Psoas muscle (tissue), 8 donors: ENCODE measurements around the gene CACNA1B. TPM values are rescaled to one million over a fixed set of nuclear protein-coding genes. Genes with fewer than 3 reads are reported as not detected.

Experiments used
- ATAC-seq, 4 donors: fragments of 200-7000 bp; cut with Tn5 transposase; one replicate each; pipeline ENCODE4 v1.9.1; 2020; ENCODE audit warnings: moderate library complexity in 3 of 4, mild to moderate bottlenecking in 2 of 4
- DNase-seq, 2 donors: peaks; one replicate each; pipeline ENCODE4 v3.0.0-alpha.2; 2020
- H3K27ac ChIP-seq: fragments of 200-600 bp; one replicate; pipeline ENCODE4 v1.8.0; 2022
- H3K27me3 ChIP-seq, 3 donors: fragments of 200-600 bp in 1 of 3; one replicate each; pipeline versions ENCODE4 v1.6.1 to v1.8.0; 2013 to 2022; ENCODE audit warnings: low read length in 2 of 3, mild to moderate bottlenecking in 2 of 3, moderate library complexity in 1 of 3; ENCODE audit not compliant: insufficient read depth in 3 of 3
- H3K36me3 ChIP-seq, 2 donors: fragments of 200-600 bp in 1 of 2; one replicate each; pipeline versions ENCODE4 v1.6.1 to v1.8.0; 2013 to 2022; ENCODE audit warnings: low read depth in 1 of 2, mild to moderate bottlenecking in 1 of 2, moderate library complexity in 1 of 2; ENCODE audit not compliant: insufficient read depth in 1 of 2
- H3K4me1 ChIP-seq: fragments of 200-600 bp; one replicate; pipeline ENCODE4 v1.8.0; 2022
- H3K4me3 ChIP-seq: fragments of 200-600 bp; one replicate; pipeline ENCODE4 v1.8.0; 2022; ENCODE audit warnings: mild to moderate bottlenecking
- H3K9me3 ChIP-seq: fragments of 200-600 bp; one replicate; pipeline ENCODE4 v1.8.0; 2022
- WGBS, 3 donors: extraction: QIAGEN DNeasy Blood & Tissue Kit; methylation state at CpG; one replicate each; pipeline versions ENCODE4 v1.1.6 to v1.1.7; 2013; 5-methylcytosine and 5-hydroxymethylcytosine counted together
- intact Hi-C, 2 donors: fragments of 100-400 bp; cut with DNase I; formaldehyde crosslinking; loops; one replicate each; pipeline versions ENCODE4 v1.11.0 to v1.14.2; 2022
- polyA plus RNA-seq, 3 donors: library from polyadenylated mRNA; stranded (reverse); fragments of 200-250 nt; gene quantifications; one replicate each; pipeline ENCODE4 v1.2.3, GENCODE V29; 2013
- total RNA-seq, 4 donors: library from RNA; stranded (reverse); fragmentation: NEBNext Ultra II Directional in 2 of 4; extraction: Animal tissue kit (Norgen Biotek cat#: 25700) in 2 of 4; gene quantifications; one replicate each; pipeline versions ENCODE4 v1.2.1 to v1.2.4, GENCODE V29; 2021 to 2023
- TF ChIP-seq, protein P1 (sequence below): fragments of 200-600 bp; IDR thresholded peaks from one replicate; pipeline ENCODE4 v1.8.0; 2022; ENCODE audit warnings: antibody characterized with exemption
- donor health status: healthy with polysubstance abuse.
- donor health status: DM: no; HTN: no; CAD: no; lungs with moderate emphysema.
- donor health status: Bipolar disorder and iron deficiency.
- donor health status: healthy.
- donor health status: DM: yes; HTN: yes; CAD: no.
- donor health status: DM: no; HTN: no; CAD: no.
- donor health status: DM: no; HTN: no; CAD: no.
- donor health status: DM: yes; HTN: yes; CAD: no.

The CACNA1B gene
- total and polyA plus RNA-seq, 7 donors = 0.01 to 0.02 TPM; not detected in 5

DNA sequence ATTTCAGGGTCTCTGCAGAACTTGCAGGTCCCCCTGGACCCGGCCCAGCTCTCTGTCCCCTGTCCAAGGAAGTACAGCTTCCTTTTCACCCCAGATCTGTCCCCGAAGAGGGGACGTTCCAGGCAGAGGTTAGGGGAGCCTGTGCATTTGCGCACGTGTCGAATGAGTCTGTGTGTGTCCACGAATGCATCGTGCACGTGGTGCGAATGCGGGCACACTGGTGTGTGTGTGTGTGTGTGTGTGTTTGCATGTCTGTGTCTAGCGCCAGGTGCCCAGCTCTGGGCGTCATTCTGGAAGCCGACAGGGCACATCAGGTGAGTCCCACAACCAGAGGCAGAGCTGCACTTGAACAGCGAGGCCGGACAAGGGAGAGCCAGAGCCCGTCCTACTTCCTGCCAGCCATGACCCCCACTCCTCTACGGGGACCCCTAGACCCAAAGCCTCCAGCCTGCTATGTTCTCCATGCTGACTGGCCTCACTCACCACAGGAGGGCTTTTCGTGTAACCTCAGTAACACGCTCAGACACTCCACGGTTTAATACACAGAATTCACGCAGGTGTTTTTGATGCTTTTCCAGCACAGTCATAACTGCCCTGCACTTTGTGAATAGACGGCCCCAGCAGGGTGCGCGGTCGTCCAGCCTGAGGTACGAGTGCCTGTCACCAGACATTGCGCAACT, 41.3 kb upstream of the CACNA1B start:
- 90 to 91% (median 90%) methylated on average over 28 of the region's 28 CpGs for WGBS, 3 donors
- intact Hi-C loops = no loop called here
- no peak for DNase-seq
- Histone ChIP-seq H3K27ac (no peak overlapping the region), H3K27me3 (no peaks in the 10 kb centered on the region), H3K4me3 (no peak overlapping the region), H3K36me3 (peaks cover 0 to 51% of the 10 kb centered on the region in 2 donors), H3K4me1 (no peaks in the 10 kb centered on the region), H3K9me3 (no peaks in the 10 kb centered on the region)
- no peak for ATAC-seq
- TF ChIP-seq, protein P1, sequence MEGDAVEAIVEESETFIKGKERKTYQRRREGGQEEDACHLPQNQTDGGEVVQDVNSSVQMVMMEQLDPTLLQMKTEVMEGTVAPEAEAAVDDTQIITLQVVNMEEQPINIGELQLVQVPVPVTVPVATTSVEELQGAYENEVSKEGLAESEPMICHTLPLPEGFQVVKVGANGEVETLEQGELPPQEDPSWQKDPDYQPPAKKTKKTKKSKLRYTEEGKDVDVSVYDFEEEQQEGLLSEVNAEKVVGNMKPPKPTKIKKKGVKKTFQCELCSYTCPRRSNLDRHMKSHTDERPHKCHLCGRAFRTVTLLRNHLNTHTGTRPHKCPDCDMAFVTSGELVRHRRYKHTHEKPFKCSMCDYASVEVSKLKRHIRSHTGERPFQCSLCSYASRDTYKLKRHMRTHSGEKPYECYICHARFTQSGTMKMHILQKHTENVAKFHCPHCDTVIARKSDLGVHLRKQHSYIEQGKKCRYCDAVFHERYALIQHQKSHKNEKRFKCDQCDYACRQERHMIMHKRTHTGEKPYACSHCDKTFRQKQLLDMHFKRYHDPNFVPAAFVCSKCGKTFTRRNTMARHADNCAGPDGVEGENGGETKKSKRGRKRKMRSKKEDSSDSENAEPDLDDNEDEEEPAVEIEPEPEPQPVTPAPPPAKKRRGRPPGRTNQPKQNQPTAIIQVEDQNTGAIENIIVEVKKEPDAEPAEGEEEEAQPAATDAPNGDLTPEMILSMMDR = no peak

DNA sequence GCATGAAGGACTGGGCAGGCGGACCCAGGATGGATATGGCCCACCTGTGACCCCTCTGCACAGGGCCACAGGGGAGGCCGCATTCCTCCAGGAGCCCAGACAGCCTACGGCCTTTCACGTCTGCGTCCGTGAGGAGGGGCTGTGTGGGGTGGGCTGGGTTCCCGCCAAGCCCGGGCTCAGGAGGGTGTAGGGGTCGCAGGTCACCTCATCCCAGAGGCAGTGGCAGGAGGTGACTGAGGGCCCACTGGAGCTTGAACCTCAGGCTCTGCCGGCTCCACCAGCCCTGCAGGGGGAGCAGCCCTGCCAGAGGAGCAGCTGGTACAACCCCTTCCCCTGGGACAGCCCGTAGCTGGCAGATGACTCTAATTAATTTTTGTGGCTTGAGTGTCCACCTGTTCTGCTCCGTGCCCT, 40.7 kb upstream of the CACNA1B start:
- no peaks in the 10 kb centered on the region for H3K9me3 ChIP-seq
- DNase-seq (no peak), ATAC-seq (peak in 2 of 4 donors; percentile 8 to 19)
- intact Hi-C loops = no loop called here
- 67 to 70% (median 67%) methylated on average over 12 of the region's 12 CpGs for WGBS, 3 donors
- no peak overlapping the region for H3K4me3 ChIP-seq
- H3K27me3 ChIP-seq = no peaks in the 10 kb centered on the region
- no peaks in the 10 kb centered on the region for H3K4me1 ChIP-seq
- TF ChIP-seq, protein P1 = no peak
- peaks cover 0 to 51% of the 10 kb centered on the region in 2 donors for H3K36me3 ChIP-seq
- no peak overlapping the region for H3K27ac ChIP-seq

DNA sequence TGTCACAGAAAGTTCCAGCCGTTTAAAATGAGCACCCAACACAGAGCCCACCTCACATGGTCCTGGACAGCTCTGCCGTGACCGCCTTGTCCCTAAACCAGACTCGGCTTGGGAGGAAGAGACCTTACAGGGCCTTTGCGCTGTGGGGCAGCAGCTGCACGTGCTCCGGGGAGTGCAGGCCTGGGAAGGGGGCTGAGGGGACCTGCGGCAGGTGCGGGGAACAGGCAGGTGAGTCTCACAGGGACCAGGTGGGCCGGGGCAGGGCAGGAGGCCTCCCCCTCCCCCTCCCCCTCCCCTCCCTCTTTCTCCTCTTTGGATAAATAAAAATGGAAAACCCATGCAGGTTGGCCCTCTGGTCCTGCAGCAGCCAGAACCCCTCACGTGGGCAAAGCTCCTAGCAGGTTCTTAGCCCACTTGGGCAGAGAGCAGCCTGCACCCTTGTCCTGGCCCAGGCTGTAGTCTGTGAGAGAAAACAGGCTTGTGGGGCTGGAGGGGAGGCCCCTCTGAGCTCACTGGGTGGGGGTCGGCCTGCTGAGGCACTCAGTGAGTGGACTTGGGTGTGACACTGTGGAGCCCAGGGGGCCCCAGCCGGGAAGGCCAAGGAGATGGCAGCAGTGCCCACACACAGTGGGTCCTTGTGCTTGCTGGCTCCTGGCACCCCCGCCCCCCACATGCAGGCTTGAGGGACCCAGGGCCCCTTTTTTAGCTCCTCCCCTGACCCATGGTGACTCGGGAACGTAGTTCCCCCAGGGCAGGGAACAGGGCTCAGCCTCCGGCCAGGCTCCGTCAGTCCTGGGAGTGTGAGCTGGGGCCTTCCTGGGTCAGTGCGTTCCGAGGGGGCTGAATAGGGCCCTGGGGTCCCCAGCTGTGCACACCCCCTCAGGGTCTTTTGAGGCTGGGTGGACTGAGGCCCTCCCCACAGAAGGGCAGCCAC, 40.0 kb upstream of the CACNA1B start:
- Histone ChIP-seq H3K36me3 (peaks cover 0 to 46% of the 10 kb centered on the region in 2 donors), H3K4me1 (no peaks in the 10 kb centered on the region), H3K27me3 (no peaks in the 10 kb centered on the region), H3K27ac (no peak overlapping the region), H3K4me3 (no peak overlapping the region), H3K9me3 (no peaks in the 10 kb centered on the region)
- ATAC-seq = no peak
- 82 to 89% (median 86%) methylated on average over 19 to 20 of the region's 20 CpGs for WGBS, 3 donors
- DNase-seq = no peak
- intact Hi-C loops = no loop called here
- TF ChIP-seq, protein P1 = no peak

DNA sequence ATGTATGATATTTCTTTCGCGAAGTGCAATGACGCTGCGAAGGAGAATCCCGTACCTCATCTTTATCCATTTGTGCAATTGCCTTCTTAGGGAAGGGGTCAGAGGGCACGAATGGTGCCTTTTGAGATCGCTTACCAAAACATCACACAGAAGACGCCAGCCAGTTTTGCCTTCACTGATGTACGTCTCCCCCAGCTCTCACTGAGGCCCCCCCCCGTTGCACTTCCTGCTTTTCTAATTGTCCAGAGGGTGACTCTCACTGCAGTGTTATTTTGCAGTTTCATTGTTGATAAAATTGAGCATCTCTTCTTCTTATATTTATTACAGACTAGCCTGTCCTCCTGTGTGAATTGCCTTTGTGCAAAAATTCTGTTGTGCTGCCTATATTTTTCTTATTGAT, 39.0 kb upstream of the CACNA1B start:
- intact Hi-C loops = no loop called here
- Histone ChIP-seq H3K27ac (no peak overlapping the region), H3K27me3 (no peaks in the 10 kb centered on the region), H3K9me3 (no peaks in the 10 kb centered on the region), H3K4me3 (no peak overlapping the region), H3K4me1 (no peaks in the 10 kb centered on the region), H3K36me3 (peaks cover 0 to 36% of the 10 kb centered on the region in 2 donors)
- DNase-seq (no peak), ATAC-seq (no peak)
- WGBS, 3 donors = 94 to 97% (median 95%) methylated on average over 10 of the region's 10 CpGs
- TF ChIP-seq, protein P1 = no peak
